Left lung (tissue), 10 donors: ENCODE data around the gene CTNND2. TPM values are rescaled to one million over a fixed set of nuclear protein-coding genes. Genes with fewer than 3 reads are reported as not detected.

Source experiments
- ATAC-seq: fragments of 200-7000 bp; cut with Tn5 transposase; one replicate; pipeline ENCODE4 v1.9.1; 2020; ENCODE audit warnings: moderate library complexity
- DNase-seq, 4 donors: peaks; one replicate each; pipeline ENCODE4 v3.0.0-alpha.2; 2013 to 2020
- H3K27ac ChIP-seq, 2 donors: fragments of 200-600 bp; sonication (generic) in 1 of 2; one replicate each; pipeline versions ENCODE4 v1.5.0 to v1.8.0; 2020 to 2021
- H3K27me3 ChIP-seq, 2 donors: fragments of 200-600 bp; sonication (generic) in 1 of 2; one replicate each; pipeline versions ENCODE4 v1.5.0 to v1.8.0; 2020 to 2021
- H3K36me3 ChIP-seq, 2 donors: fragments of 200-600 bp; sonication (generic) in 1 of 2; one replicate each; pipeline versions ENCODE4 v1.5.0 to v1.8.0; 2020 to 2021
- H3K4me1 ChIP-seq, 2 donors: fragments of 200-600 bp; one replicate each; pipeline ENCODE4 v1.8.0; 2021
- H3K4me3 ChIP-seq, 2 donors: fragments of 200-600 bp; sonication (generic) in 1 of 2; one replicate each; pipeline versions ENCODE4 v1.5.0 to v1.8.0; 2020 to 2021; ENCODE audit warnings: mild to moderate bottlenecking in 1 of 2
- H3K9me3 ChIP-seq, 2 donors: fragments of 200-600 bp; sonication (generic) in 1 of 2; one replicate each; pipeline versions ENCODE4 v1.5.0 to v1.8.0; 2020 to 2021
- intact Hi-C, 2 donors: fragments of 100-400 bp; cut with DNase I; formaldehyde crosslinking; loops; one replicate each; pipeline versions ENCODE4 v1.11.2 to v1.14.2; 2022
- polyA plus RNA-seq, 6 donors: library from polyadenylated mRNA; unstranded; fragments of 120-200 nt; gene quantifications; one replicate each; pipeline ENCODE4 v1.2.1, GENCODE V29; 2013; ENCODE audit not compliant: insufficient read length in 6 of 6
- total RNA-seq, 2 donors: library from RNA; stranded (reverse); fragmentation: NEBNext Ultra II Directional; extraction: Animal tissue kit (Norgen Biotek cat#: 25700); gene quantifications; one replicate each; pipeline ENCODE4 v1.2.1, GENCODE V29; 2021
- TF ChIP-seq, protein P1 (sequence below), 2 donors: fragments of 200-600 bp; sonication (generic) in 1 of 2; IDR thresholded peaks; one replicate each; pipeline versions ENCODE4 v1.5.0 to v1.8.0; 2021; ENCODE audit warnings: antibody characterized with exemption in 2 of 2
- donor health status: DM: no; HTN: yes; CAD: no.
- donor health status: DM: no; HTN: no; CAD: no.

The CTNND2 gene
- total and polyA plus RNA-seq, 8 donors: 1.2 to 4.2 (median 2.2) TPM; not detected in 1

DNA sequence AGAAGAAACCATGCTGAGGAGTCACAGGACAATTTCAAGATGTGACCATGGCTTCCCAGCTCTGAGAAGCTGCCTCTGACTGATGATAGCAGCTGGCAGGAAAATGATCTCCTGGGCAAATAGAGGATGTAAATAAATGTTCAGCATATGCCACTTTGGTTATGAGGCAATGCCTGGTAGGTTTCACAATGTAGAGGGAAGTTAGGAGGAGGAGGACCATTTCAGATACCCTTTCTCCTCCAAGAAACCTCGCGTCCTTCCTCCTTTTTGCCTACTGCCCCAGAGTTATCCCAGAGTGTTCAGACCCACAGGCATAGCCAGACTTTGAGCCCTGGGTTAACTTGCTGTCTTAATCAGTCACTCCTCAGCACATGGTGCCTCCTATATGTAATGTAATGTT, 601.6 kb downstream of the CTNND2 start:
- intact Hi-C loops: no loop called here
- DNase-seq: no peak
- no peaks in the 10 kb centered on the region for H3K9me3 ChIP-seq
- H3K4me3 ChIP-seq: no peak overlapping the region
- H3K27ac ChIP-seq: no peak overlapping the region
- peak; percentile 31 for ATAC-seq
- TF ChIP-seq, protein P1, sequence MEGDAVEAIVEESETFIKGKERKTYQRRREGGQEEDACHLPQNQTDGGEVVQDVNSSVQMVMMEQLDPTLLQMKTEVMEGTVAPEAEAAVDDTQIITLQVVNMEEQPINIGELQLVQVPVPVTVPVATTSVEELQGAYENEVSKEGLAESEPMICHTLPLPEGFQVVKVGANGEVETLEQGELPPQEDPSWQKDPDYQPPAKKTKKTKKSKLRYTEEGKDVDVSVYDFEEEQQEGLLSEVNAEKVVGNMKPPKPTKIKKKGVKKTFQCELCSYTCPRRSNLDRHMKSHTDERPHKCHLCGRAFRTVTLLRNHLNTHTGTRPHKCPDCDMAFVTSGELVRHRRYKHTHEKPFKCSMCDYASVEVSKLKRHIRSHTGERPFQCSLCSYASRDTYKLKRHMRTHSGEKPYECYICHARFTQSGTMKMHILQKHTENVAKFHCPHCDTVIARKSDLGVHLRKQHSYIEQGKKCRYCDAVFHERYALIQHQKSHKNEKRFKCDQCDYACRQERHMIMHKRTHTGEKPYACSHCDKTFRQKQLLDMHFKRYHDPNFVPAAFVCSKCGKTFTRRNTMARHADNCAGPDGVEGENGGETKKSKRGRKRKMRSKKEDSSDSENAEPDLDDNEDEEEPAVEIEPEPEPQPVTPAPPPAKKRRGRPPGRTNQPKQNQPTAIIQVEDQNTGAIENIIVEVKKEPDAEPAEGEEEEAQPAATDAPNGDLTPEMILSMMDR (IDR thresholded peaks at IDR 0.05): no peak
- H3K4me1 ChIP-seq: peaks cover 0 to 5% of the 10 kb centered on the region in 2 donors
- H3K36me3 ChIP-seq: no peaks in the 10 kb centered on the region
- H3K27me3 ChIP-seq: no peaks in the 10 kb centered on the region

DNA sequence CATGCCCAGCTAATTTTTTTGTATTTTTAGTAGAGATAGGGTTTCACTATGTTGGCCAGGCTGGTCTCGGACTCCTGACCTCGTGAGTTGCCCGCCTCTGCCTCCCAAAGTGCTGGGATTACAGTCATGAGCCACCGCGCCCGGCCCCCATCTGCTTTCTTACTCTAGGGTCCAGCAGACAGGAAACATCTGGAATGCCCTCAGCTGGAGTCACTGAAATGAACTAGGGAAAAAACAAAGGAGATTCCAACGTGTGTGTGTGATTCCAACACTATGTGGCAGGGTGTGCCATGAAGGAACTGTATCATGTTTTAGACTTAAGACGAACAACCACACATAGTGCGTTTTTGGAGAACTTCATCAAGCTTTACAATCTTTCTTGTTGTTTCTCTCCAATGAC, 603.1 kb downstream of the CTNND2 start:
- no peak overlapping the region for H3K4me3 ChIP-seq
- no peak for ATAC-seq

DNA sequence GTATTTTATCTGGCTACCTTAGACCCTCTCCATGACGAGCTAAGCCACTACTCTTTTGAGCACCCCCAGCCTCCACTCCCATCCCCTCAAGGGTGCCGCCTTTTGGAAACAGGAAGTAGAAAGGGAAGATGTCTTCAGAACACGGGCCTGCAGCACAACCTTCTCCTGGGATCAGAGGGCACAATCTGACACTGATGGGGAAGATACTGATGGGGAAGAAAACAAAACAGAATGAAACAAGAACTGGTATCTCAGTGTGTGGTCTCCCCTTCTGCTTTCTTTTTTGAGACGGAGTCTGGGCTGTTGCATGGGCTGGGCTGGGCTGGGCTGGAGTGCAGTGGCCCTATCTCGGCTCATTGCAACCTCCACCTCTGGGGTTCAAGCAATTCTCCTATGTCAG, 603.5 kb downstream of the CTNND2 start:
- H3K27ac ChIP-seq: no peak overlapping the region
- ATAC-seq: no peak
- no peaks in the 10 kb centered on the region for H3K36me3 ChIP-seq
- H3K9me3 ChIP-seq: no peaks in the 10 kb centered on the region
- H3K4me1 ChIP-seq: peaks cover 0 to 5% of the 10 kb centered on the region in 2 donors
- DNase-seq: no peak
- no peaks in the 10 kb centered on the region for H3K27me3 ChIP-seq
- H3K4me3 ChIP-seq: no peak overlapping the region
- intact Hi-C loops: no loop called here
- TF ChIP-seq, protein P1 (IDR thresholded peaks at IDR 0.05): no peak

More for the DNA sequence above, 603.1 kb downstream of the CTNND2 start:
- Histone ChIP-seq H3K27ac (no peak overlapping the region), H3K36me3 (no peaks in the 10 kb centered on the region), H3K27me3 (no peaks in the 10 kb centered on the region), H3K9me3 (no peaks in the 10 kb centered on the region), H3K4me1 (peaks cover 0 to 5% of the 10 kb centered on the region in 2 donors)
- intact Hi-C loops: no loop called here
- TF ChIP-seq, protein P1 (IDR thresholded peaks at IDR 0.05): no peak
- DNase-seq: peak in 1 of 4 donors; percentile 13

DNA sequence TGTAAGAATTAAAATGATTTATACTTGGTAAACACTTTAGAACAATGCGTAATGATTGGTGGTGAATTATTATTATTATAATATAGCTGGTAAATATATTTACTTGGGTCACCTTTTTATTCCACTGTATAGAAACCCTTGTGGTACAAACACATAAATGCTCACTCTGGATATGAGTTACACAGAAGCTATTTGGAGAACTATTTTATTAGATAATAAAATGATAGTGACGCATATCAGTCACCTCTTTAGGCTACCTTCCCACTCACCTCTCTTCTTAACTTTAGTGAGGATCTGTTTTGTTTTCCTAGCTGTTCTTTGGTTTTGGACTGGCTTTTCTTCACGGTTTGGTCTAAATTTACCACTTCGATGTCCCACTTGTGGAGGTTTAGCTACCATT, 605.4 kb downstream of the CTNND2 start:
- DNase-seq (no peak), ATAC-seq (no peak)
- TF ChIP-seq, protein P1 (IDR thresholded peaks at IDR 0.05): no peak
- no peaks in the 10 kb centered on the region for H3K27me3 ChIP-seq
- no peaks in the 10 kb centered on the region for H3K9me3 ChIP-seq
- intact Hi-C loops: no loop called here
- H3K36me3 ChIP-seq: no peaks in the 10 kb centered on the region
- H3K27ac ChIP-seq: no peak overlapping the region
- no peak overlapping the region for H3K4me3 ChIP-seq
- peaks cover 0 to 5% of the 10 kb centered on the region in 2 donors for H3K4me1 ChIP-seq

DNA sequence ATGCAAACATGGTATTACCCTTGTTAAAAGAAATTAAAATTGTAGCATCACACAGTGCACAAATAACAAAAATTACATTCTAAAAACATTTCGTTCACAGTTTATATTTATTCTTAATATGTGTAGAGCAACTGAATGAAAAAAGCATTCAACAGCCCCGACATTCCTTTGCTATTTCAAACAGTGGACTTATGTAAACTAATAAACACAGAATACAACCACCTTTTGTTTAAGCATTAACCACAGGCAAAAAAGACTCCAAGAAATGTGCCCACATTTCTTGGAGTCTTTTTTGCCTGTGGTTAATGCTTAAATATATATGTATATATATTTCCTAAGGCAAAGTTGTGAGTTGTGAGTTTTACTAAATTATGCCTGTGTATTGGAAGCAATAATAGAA, 610.7 kb downstream of the CTNND2 start:
- Histone ChIP-seq H3K27ac (no peak overlapping the region), H3K4me3 (no peak overlapping the region), H3K27me3 (no peaks in the 10 kb centered on the region), H3K36me3 (no peaks in the 10 kb centered on the region), H3K4me1 (no peaks in the 10 kb centered on the region), H3K9me3 (no peaks in the 10 kb centered on the region)
- TF ChIP-seq, protein P1 (IDR thresholded peaks at IDR 0.05): no peak
- ATAC-seq (no peak), DNase-seq (no peak)
- intact Hi-C loops: no loop called here
